Smooth muscle cell (in vitro differentiated cells): Measurements from ENCODE around the gene RAD51B. TPM values are rescaled to one million over a fixed set of nuclear protein-coding genes. Genes with fewer than 3 reads are reported as not detected.

Experiments used
- DNase-seq: peaks from one replicate; lab custom pipeline; 2025; ENCODE audit not compliant: unreplicated experiment; lab: John Stamatoyannopoulos, UW
- H2AFZ ChIP-seq: fragments of 200-600 bp; sonication (generic); 2 replicates; pipeline ENCODE4 v1.6.0; 2016; ENCODE audit warnings: antibody characterized with exemption, low read depth, mild to moderate bottlenecking
- H3F3A ChIP-seq: fragments of 200-600 bp; sonication (generic); 2 replicates; pipeline ENCODE4 v1.6.0; 2017; ENCODE audit warnings: antibody characterized with exemption, low read depth
- H3K27ac ChIP-seq: fragments of 200-600 bp; sonication (generic); 2 replicates; pipeline ENCODE4 v1.5.1; 2016; ENCODE audit warnings: low read depth, mild to moderate bottlenecking
- H3K27me3 ChIP-seq: fragments of 200-600 bp; sonication (generic); 2 replicates; pipeline ENCODE4 v1.6.1; 2016; ENCODE audit warnings: low read depth, mild to moderate bottlenecking
- H3K36me3 ChIP-seq: fragments of 200-600 bp; sonication (generic); 2 replicates; pipeline ENCODE4 v1.5.1; 2016; ENCODE audit warnings: low read depth
- H3K4me1 ChIP-seq: fragments of 200-600 bp; sonication (generic); 2 replicates; pipeline ENCODE4 v1.5.1; 2016; ENCODE audit warnings: low read depth
- H3K4me2 ChIP-seq: fragments of 200-600 bp; sonication (generic); 2 replicates; pipeline ENCODE4 v1.6.0; 2016; ENCODE audit warnings: mild to moderate bottlenecking
- H3K4me3 ChIP-seq: fragments of 200-600 bp; sonication (generic); 2 replicates; pipeline ENCODE4 v1.5.1; 2016; ENCODE audit warnings: mild to moderate bottlenecking
- H3K79me2 ChIP-seq: fragments of 200-600 bp; sonication (generic); 2 replicates; pipeline ENCODE4 v1.6.0; 2016; ENCODE audit warnings: low read depth, mild to moderate bottlenecking
- H3K9ac ChIP-seq: fragments of 200-600 bp; sonication (generic); 2 replicates; pipeline ENCODE4 v1.6.0; 2016; ENCODE audit warnings: low read depth
- H3K9me3 ChIP-seq: fragments of 200-600 bp; sonication (generic); replicated peaks from 2 replicates; pipeline ENCODE4 v1.5.1; 2016; ENCODE audit warnings: low read depth
- H4K20me1 ChIP-seq: fragments of 200-600 bp; sonication (generic); 2 replicates; pipeline ENCODE4 v1.6.0; 2016; ENCODE audit warnings: low read depth
- WGBS: methylation state at CpG from one replicate; pipeline ENCODE4 v1.1.7; 2016; ENCODE audit warnings: low lambda C conversion rate; 5-methylcytosine and 5-hydroxymethylcytosine counted together
- polyA plus RNA-seq: library from polyadenylated mRNA; unstranded; fragments of >200 nt; fragmentation: Nextera tagmentation; extraction: Ambion mirVana; gene quantifications from 2 replicates; pipeline ENCODE4 v1.2.1, GENCODE V29; 2016
- total RNA-seq: library from RNA; depleted of rRNA; stranded (reverse); fragments of >200 nt; gene quantifications from 2 replicates; pipeline ENCODE4 v1.2.3, GENCODE V29; 2014
- TF ChIP-seq, protein P1 (sequence below): fragments of 200-600 bp; sonication (generic); IDR thresholded peaks from 2 replicates; pipeline ENCODE4 v1.5.1; 2017; ENCODE audit warnings: borderline replicate concordance, mild to moderate bottlenecking, antibody characterized with exemption; ENCODE audit not compliant: insufficient read depth, poor library complexity, severe bottlenecking

The RAD51B gene
- total and polyA plus RNA-seq, 2 experiments from 2014 or later, result 4.6 to 5.3 TPM

DNA sequence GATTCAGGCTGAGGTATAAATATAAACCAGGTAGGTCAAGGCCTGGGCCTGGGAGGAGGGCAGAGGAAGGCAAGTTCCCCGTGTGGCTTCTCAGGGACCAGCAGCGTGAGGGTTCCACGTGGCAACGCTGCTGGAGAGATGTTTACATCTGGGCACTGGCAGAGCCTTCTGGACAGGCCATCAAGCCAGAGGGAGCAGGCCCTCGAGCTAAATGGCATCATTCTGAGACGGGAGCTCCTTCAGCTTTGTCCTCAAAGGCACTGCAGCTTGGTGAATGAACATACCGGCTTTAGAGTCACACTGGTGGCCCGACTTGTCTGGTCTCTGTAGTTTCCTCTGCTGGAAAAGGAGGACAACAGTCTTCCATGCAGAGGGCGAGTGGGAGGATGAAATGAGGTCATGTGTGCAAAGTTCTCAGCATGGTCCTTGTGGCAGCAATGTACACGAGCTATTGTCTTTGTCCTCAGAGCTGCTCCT lies 742.0 kb downstream of the RAD51B start:
- Histone ChIP-seq H3K9ac (no peak overlapping the region), H2AFZ (peak overlapping the region; percentile 59), H3K4me2 (no peak overlapping the region), H3K27ac (no peak overlapping the region), H3K4me1 (peaks cover 4% of the 10 kb centered on the region), H3K4me3 (no peak overlapping the region), H4K20me1 (no peaks in the 10 kb centered on the region), H3K36me3 (no peaks in the 10 kb centered on the region), H3K27me3 (no peaks in the 10 kb centered on the region), H3K79me2 (no peaks in the 10 kb centered on the region), H3F3A (peaks cover 7% of the 10 kb centered on the region), H3K9me3 (no peaks in the 10 kb centered on the region)
- TF ChIP-seq, protein P1, sequence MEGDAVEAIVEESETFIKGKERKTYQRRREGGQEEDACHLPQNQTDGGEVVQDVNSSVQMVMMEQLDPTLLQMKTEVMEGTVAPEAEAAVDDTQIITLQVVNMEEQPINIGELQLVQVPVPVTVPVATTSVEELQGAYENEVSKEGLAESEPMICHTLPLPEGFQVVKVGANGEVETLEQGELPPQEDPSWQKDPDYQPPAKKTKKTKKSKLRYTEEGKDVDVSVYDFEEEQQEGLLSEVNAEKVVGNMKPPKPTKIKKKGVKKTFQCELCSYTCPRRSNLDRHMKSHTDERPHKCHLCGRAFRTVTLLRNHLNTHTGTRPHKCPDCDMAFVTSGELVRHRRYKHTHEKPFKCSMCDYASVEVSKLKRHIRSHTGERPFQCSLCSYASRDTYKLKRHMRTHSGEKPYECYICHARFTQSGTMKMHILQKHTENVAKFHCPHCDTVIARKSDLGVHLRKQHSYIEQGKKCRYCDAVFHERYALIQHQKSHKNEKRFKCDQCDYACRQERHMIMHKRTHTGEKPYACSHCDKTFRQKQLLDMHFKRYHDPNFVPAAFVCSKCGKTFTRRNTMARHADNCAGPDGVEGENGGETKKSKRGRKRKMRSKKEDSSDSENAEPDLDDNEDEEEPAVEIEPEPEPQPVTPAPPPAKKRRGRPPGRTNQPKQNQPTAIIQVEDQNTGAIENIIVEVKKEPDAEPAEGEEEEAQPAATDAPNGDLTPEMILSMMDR, result no peak
- no peak for DNase-seq
- WGBS, result 71% methylated on average over 10 of the region's 10 CpGs

DNA sequence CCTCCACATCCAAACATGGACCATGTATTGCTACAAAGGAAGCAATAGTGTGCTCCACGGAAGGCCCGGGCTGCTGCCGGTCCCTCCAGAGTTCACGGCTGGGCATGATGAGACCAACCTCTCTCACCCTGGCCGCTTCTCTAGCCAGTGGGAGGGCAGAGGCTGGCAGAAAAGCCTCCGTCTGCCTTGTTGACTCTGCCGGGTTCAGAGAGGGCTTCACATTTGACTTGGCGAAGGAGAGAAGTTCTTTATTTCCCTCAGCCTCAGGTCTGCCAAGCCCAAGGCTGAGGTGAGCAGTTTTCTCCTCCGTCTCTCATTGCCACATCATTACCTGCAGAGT lies 743.3 kb downstream of the RAD51B start:
- H3K36me3 ChIP-seq, result no peaks in the 10 kb centered on the region
- H4K20me1 ChIP-seq, result no peaks in the 10 kb centered on the region
- no peaks in the 10 kb centered on the region for H3K27me3 ChIP-seq
- no peaks in the 10 kb centered on the region for H3K9me3 ChIP-seq
- 95% methylated on average over 9 of the region's 9 CpGs for WGBS
- no peak for DNase-seq
- H3K27ac ChIP-seq, result no peak overlapping the region
- TF ChIP-seq, protein P1, result no peak
- no peaks in the 10 kb centered on the region for H3K79me2 ChIP-seq
- no peak overlapping the region for H3K9ac ChIP-seq
- H2AFZ ChIP-seq, result no peak overlapping the region
- peak overlapping the region; percentile 2 for H3K4me2 ChIP-seq
- H3K4me1 ChIP-seq, result peaks cover 4% of the 10 kb centered on the region
- H3K4me3 ChIP-seq, result no peak overlapping the region
- H3F3A ChIP-seq, result peaks cover 7% of the 10 kb centered on the region

DNA sequence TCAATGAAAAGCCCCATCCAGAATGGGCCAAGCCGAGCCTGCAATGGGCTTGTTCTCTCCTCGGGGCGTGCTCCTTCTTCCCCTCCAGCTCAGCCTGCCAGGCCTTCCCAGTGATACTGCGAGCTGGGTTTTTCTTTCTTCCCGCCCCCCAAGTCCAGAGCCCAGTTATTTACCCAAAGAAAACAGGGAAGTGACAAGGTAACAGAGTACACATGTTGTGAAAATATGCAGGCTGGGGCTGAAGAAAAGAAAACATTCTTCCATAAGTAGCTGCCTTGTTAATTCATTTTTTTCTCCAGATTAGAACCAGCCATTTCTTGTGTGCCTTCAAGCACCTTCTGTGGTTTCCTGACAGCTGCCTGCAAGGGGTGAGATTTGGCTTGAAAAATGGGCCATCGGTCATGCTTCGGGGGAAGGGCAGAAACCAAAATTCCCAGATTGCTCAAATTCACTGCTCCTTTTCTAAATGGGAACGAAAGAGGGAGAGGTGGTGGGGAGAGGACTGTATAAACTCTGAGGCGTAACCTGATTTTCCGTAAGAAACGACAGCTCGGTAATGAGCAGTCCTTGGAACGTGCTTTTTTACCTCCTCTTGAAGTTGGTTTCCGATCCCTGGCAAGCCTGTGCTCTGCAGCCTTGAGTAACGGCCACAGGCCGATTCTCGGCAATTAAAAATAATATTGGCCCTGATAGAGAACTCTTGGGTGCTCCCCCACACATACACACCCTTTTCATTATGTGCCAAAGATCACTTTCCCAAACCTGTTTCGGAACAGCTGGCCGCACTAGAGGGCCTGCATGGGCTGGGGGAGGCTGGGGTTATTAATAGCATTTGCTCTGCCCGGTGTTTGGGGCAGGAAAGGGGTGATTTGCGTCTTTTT lies 743.9 kb downstream of the RAD51B start:
- WGBS, result 73% methylated on average over 21 of the region's 21 CpGs
- Histone ChIP-seq H3K4me2 (peak overlapping the region; percentile 2), H2AFZ (no peak overlapping the region), H3K4me3 (no peak overlapping the region), H3K36me3 (no peaks in the 10 kb centered on the region), H3K27me3 (no peaks in the 10 kb centered on the region), H3K79me2 (no peaks in the 10 kb centered on the region), H4K20me1 (no peaks in the 10 kb centered on the region), H3K27ac (no peak overlapping the region), H3K4me1 (peaks cover 4% of the 10 kb centered on the region), H3F3A (peaks cover 7% of the 10 kb centered on the region), H3K9me3 (no peaks in the 10 kb centered on the region), H3K9ac (no peak overlapping the region)
- TF ChIP-seq, protein P1, result no peak
- DNase-seq, result no peak
